Activated CD4-positive, alpha-beta T cell treated with anti-CD3 and anti-CD28 coated beads, Interleukin-2, Interleukin-4, amounts not matched to agents 100 ng/mL and 50 ng/mL, durations not matched to agents 16 hours and 8 hours (primary cell): ENCODE measurements around the gene PCSK2.

Source experiments
- DNase-seq: peaks from one replicate; pipeline ENCODE4 v3.0.0-alpha.2; 2020; ENCODE audit warnings: low spot score

Gene PCSK2

DNA sequence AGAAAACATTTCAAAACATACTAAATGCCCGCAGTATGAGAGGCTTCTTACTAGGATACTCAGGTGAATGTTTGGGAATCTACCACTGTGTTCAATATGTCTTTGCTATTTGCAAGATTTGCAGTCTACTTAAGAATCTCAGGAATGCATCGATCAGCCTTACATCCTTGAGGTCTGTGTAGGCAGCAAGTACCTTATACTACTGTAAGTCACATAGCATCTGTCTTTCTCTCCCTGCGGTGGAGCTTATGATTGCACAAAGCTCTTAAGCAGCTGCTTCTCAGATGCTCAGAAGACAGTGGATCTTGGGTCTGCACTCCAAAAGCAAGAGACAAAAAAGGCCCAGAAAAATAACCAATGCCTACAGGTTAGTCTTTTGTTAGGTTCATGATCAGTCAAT lies 21.4 kb downstream of the PCSK2 start:
- no peak for DNase-seq

GRCh38 chr20:17262786-17263185 lies 35.9 kb downstream of the PCSK2 start:
- no peak for DNase-seq

- no peak for DNase-seq
Measured at GRCh38 chr20:17273717-17274116, 46.9 kb downstream of the PCSK2 start.

- no peak for DNase-seq
Measured at GRCh38 chr20:17276101-17276500, 49.3 kb downstream of the PCSK2 start.

- DNase-seq = peak; percentile 25
Measured at GRCh38 chr20:17281478-17281877, 54.6 kb downstream of the PCSK2 start.

DNA sequence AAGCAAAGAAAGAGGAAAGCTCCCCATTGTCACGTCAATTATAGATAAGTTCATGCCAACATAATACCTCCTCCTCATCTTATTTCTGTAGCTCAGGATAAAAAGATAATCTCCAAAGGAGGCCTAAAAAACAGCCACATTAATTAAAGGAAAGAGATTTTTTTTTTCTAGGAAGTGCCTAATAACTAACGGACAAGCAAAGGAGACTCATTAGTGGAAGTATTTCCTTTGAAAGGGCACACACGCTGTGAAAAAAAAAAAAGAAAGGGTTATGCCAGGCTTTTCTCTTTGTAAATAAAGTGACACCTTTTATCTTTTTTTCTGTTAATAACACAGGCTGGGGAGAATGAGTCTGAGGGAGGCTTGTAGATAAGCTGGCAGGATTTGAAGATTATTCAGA lies 55.7 kb downstream of the PCSK2 start:
- DNase-seq = no peak

DNA sequence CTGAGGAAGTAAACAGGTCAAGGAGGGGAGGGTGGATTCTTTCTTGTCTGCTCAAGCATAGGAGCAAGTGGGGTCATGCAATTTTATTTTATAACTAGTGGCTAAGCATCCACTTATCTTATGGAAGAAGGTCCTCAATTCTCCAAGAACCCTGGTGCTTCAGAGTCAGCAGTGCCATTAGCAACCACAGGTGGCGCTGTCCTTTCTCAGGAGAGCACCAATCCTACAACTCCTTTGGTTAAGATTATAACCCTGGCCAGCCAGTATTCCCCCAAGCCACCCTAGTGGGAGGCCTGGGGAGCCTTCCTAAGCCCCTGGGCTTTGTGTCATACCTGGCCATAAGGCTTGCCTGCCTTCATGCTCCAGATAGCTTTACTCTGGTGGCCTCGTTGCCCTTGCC lies 60.7 kb downstream of the PCSK2 start:
- DNase-seq = no peak

DNA sequence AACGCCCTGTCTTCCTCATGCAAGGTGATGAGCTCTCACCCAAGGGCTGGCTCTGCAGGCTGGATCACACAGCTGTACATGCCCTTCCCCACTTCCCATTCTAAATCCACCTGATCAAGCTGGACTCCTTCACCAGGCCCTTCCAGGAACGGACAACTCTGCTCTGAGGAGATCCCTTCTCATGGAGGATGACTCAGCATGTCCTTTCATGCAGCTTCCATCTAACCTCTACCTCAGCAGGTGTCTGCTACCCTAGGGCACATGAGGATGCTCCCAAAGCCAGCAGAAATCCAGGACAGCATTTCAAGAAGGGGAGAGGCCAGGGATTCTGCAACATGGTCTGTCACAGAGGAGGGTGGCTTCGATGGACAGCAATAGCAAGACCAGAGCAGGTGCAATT lies 61.2 kb downstream of the PCSK2 start:
- no peak for DNase-seq

DNA sequence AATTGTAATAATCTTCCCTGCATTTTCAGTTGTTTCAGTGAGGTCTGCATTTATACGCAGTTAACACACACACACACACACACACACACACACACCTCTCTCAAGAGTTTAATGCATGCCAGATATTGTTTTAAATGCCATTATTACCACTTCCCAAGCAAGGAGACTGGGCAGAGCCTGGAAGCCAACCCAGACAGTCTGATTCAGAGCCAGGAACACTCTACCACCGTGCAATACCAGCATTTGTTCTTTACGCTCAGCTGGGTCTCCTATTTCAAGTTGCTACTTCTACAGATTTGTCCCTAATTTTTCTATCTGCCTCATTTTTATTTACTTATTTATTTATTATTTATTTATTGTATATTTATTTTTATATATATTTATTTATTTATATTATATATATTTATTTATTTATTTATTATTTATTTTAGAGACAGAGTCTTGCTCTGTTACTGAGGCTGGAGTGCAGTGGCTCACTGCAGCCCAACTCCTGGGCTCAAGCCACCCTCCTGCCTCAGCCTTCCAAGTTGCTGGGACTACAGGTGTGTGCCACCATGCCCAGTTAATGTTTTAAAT lies 68.4 kb downstream of the PCSK2 start:
- DNase-seq = no peak

DNA sequence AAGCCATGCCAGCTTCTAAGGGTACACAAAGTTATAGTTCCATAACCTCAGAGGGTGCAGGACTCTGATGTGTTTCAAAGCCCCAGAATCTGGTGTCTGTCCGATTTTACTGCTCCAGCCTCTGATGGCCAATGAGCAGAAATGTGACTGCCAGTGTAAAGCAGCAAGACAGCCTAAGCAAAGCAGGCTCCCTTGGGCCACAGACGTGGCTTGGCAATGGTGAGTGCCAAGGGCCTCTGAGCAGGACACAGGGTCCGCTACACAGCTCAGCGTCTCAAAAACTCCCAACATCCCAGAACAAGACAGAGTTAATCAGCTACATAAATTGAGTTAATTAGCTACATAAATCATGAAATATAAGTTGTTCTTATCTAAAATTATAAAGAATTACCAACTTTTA lies 69.2 kb downstream of the PCSK2 start:
- no peak for DNase-seq

- DNase-seq = no peak
Measured at GRCh38 chr20:17298171-17298570, 71.3 kb downstream of the PCSK2 start.

- no peak for DNase-seq
Measured at GRCh38 chr20:17298751-17299150, 71.9 kb downstream of the PCSK2 start.

GRCh38 chr20:17300113-17300512 lies 73.3 kb downstream of the PCSK2 start:
- DNase-seq = no peak

DNA sequence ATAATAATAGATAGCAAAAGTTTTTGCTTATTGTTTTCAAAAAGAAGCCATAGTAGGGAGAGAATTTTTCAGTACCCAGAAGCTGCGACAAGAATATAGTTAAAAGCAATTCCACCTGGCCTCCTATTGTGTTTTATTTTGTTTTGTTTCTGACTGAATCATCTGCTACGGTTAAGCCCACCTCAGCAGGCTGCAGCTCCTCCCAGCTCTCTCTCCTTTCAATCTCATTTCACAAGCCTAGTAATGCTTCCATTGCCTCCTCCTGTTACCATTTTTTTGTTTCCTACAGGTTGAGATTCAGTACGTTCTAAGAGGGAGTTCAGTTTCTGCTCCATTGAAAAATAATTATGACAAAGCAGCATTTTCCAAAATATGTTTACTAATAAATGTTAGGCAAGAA lies 77.9 kb downstream of the PCSK2 start:
- DNase-seq = no peak

GRCh38 chr20:17306427-17306826 lies 79.6 kb downstream of the PCSK2 start:
- no peak for DNase-seq

DNA sequence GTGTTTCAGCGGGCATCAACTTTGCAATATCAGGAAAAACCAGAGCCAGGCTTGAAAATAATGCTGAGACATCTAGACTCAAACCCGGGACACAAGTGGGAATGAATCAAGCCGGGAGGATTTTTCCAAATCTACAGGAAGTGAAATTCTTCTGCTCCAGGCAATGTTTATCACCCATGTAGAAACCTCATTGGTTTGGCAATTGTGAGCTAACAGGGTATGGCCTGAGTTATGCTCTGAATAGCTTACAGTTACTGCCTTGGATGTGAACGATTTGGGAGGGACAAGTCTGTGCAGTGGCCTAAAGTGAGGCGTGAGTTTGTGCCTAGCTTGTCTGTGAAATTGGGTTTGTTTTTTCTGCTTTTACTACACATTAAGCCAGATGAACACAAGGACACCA lies 87.4 kb downstream of the PCSK2 start:
- no peak for DNase-seq

DNA sequence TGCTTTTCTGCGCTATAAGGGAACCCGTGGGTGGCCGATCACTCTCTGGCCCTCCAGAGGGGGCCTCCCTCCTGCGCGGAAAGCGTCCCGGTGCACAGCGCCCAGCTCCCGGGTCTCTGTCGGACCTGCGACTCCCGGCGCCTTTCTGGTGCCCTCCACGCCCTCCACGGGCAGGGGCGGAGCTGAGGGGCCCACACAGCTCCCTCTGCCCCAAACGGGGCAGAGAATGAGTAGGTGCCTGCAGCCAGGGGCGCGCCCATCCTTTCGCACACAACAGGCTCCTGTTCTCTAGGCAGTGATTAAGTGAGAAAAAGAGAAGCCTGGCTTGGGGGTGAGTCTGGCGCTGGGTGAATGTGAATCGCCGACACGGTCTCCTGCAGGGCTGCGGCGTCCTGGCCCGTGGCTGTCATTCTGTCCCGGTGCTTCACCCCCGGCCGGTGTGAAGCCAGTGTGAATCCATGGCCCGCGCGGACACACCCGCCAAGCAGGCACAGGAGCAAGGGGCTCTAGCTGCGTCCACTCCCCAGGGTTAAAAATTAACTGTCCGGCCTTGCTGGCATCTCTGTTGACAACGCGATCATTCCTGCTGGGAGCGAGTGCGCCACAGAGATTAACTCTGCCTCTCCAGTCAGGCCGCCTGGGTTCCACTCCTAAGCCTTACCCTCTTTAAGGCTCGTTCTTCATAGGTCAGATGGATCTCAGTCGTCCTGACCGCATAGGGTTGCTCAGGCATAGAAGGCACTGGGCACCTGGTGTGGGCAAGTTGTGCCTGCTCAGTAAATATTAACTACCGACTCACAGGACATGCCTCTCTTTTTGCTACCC lies 88.8 kb downstream of the PCSK2 start:
- DNase-seq = no peak

- no peak for DNase-seq
Measured at GRCh38 chr20:17316316-17317038, 89.6 kb downstream of the PCSK2 start.

- no peak for DNase-seq
Measured at GRCh38 chr20:17317341-17317740, 90.5 kb downstream of the PCSK2 start.

- DNase-seq = no peak
Measured at GRCh38 chr20:17320456-17320855, 93.6 kb downstream of the PCSK2 start.

GRCh38 chr20:17326096-17326495 lies 99.3 kb downstream of the PCSK2 start:
- no peak for DNase-seq

DNA sequence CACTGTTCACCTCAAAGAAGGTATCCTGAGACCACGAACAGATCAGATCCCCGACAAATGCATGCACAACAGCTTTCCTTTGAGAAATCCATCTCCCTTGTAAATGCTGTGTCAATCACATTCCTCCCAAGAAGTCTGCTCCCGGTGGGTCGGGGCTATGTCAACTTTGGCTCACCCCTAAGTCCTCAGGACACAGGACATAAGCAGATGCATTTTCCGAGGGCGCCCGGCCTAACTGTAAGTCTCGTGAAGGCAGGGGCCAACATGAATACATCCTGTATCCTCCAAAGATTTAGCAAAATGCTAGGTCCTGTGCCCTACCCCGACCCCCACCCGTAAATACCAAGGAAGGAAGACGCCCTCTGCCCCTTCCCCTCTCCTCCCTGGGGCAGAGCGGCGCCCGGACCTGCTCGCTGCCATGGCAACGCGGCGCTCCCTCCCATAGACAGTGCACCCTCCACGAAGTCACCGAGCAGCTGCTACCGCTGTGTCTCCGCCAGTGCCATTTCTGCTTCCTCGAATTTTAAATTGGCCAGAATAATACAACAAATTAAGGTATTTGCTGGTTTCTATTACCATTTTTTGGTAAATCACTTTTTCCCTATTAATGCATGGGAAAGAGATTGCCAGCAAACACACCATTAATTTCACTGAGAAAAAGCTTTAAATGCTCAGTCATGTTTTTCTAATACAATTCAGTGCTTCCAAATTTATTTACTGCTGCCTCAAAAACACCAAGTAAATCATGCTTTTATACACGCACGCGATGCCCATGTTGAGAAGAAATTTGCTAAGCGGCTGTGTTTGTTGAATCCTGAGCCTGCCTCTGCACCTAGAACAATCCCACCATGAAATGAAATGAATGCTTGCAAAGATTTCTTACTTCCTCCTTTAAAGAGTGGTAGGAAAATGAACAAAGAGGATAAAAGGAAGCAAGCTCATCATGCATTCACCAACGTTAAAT lies 100.6 kb downstream of the PCSK2 start:
- DNase-seq = no peak
